ENCODE data around the gene TYW5. TPM values are rescaled to one million over a fixed set of nuclear protein-coding genes. Genes with fewer than 3 reads are reported as not detected.

The TYW5 gene
- total and polyA plus RNA-seq, 2 of the 13 experiments (the other 11 are each of a cell fraction or from before 2014, with no cell fraction given), result 8.3 to 14.6 TPM

DNA sequence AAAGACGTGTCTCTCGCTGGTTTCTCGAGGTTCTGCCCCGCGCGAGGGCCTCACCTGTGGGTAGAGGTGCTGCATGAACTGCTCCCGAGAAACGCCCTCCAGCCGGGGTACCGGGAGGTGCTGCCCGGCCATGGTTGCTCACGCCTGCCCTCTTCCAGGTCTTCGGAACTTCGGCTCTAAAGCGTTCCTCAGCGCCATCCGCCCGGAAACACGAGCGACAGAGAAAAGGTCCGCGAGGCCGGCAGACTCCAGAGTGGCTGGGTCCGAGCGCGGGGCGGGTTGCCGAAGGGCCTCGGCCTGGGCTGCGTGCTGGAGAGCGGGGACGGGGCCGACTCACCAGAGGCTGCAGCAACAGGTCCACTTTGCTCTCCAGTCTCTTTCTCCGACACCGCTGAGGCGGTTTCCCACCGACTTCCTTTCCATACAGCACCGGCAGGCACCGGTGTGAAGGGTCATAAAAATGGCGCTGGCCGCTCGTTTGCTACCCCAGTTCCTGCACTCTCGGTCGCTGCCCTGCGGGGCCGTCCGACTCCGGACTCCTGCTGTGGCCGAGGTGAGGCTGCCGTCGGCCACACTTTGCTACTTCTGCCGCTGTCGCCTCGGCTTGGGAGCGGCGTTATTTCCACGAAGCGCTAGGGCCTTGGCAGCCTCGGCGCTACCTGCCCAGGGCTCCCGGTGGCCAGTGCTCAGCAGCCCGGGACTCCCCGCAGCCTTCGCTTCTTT lies at the start of gene TYW5, which contains the start of gene MAIP1 (continued):
- TF ChIP-seq, protein P1, sequence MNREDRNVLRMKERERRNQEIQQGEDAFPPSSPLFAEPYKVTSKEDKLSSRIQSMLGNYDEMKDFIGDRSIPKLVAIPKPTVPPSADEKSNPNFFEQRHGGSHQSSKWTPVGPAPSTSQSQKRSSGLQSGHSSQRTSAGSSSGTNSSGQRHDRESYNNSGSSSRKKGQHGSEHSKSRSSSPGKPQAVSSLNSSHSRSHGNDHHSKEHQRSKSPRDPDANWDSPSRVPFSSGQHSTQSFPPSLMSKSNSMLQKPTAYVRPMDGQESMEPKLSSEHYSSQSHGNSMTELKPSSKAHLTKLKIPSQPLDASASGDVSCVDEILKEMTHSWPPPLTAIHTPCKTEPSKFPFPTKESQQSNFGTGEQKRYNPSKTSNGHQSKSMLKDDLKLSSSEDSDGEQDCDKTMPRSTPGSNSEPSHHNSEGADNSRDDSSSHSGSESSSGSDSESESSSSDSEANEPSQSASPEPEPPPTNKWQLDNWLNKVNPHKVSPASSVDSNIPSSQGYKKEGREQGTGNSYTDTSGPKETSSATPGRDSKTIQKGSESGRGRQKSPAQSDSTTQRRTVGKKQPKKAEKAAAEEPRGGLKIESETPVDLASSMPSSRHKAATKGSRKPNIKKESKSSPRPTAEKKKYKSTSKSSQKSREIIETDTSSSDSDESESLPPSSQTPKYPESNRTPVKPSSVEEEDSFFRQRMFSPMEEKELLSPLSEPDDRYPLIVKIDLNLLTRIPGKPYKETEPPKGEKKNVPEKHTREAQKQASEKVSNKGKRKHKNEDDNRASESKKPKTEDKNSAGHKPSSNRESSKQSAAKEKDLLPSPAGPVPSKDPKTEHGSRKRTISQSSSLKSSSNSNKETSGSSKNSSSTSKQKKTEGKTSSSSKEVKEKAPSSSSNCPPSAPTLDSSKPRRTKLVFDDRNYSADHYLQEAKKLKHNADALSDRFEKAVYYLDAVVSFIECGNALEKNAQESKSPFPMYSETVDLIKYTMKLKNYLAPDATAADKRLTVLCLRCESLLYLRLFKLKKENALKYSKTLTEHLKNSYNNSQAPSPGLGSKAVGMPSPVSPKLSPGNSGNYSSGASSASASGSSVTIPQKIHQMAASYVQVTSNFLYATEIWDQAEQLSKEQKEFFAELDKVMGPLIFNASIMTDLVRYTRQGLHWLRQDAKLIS (CRISPR knock-in tag; IDR thresholded peaks at IDR 0.05), result 0 out of 2 replicates have a peak, but pooled peaks have one; percentile 83
- TF ChIP-seq ZNF136 (CRISPR knock-in tag; IDR thresholded peaks at IDR 0.05; ENCODE audit: low read depth) (peak; percentile 93), KDM1A (CRISPR knock-in tag; IDR thresholded peaks at IDR 0.05) (no peak), ELF1 (CRISPR knock-in tag; IDR thresholded peaks at IDR 0.05) (peak; percentile 81), HNF4A (CRISPR knock-in tag; IDR thresholded peaks at IDR 0.05) (peak; percentile 61), AHR (CRISPR knock-in tag; IDR thresholded peaks at IDR 0.05) (peak; percentile 71), NONO (IDR thresholded peaks at IDR 0.05) (no peak), NONO (CRISPR knock-in tag; conservative IDR thresholded peaks at IDR 0.05) (peak; percentile 96), ZNF7 (CRISPR knock-in tag; IDR thresholded peaks at IDR 0.05) (no peak), PAX8 (CRISPR knock-in tag; IDR thresholded peaks at IDR 0.05; ENCODE audit: borderline replicate concordance) (peak; percentile 85; the same call in 1 of the 2 replicates), PAWR (CRISPR knock-in tag; IDR thresholded peaks at IDR 0.05; ENCODE audit: borderline replicate concordance) (peak; percentile 22; the same call in 1 of the 2 replicates), ZKSCAN8 (CRISPR knock-in tag; IDR thresholded peaks at IDR 0.05; ENCODE audit: borderline replicate concordance) (0 out of 2 replicates have a peak, but pooled peaks have one; percentile 56), ZNF335 (CRISPR knock-in tag; IDR thresholded peaks at IDR 0.05) (peak; percentile 81; the same call in 1 of the 2 replicates), HMG20A (CRISPR knock-in tag; IDR thresholded peaks at IDR 0.05; ENCODE audit: borderline replicate concordance) (peak; percentile 58; the same call in 1 of the 2 replicates), YEATS2 (CRISPR knock-in tag; IDR thresholded peaks at IDR 0.05; ENCODE audit: borderline replicate concordance) (peak; percentile 88), FIP1L1 (IDR thresholded peaks at IDR 0.05; ENCODE audit: borderline replicate concordance, insufficient read depth, low read depth, low read length) (peak; percentile 91; the same call in 1 of the 2 replicates), BHLHE40 (IDR thresholded peaks at IDR 0.05; ENCODE audit: low read length) (peak; percentile 35; the same call in 1 of the 2 replicates), ZNF230 (CRISPR knock-in tag; IDR thresholded peaks at IDR 0.05) (peak; percentile 98), EZH2 (conservative IDR thresholded peaks at IDR 0.05; ENCODE audit: low read depth, low read length) (no peak), ZNF329 (CRISPR knock-in tag; IDR thresholded peaks at IDR 0.05; ENCODE audit: low read depth) (peak; percentile 77), NR2F6 (IDR thresholded peaks at IDR 0.05) (peak; percentile 89), NR2F6 (CRISPR knock-in tag; IDR thresholded peaks at IDR 0.05) (peak; percentile 94; the same call in 1 of the 2 replicates), PHF8 (CRISPR knock-in tag; IDR thresholded peaks at IDR 0.05) (peak; percentile 99), NCOA5 (CRISPR knock-in tag; IDR thresholded peaks at IDR 0.05) (no peak)
- TF ChIP-seq, protein P2, sequence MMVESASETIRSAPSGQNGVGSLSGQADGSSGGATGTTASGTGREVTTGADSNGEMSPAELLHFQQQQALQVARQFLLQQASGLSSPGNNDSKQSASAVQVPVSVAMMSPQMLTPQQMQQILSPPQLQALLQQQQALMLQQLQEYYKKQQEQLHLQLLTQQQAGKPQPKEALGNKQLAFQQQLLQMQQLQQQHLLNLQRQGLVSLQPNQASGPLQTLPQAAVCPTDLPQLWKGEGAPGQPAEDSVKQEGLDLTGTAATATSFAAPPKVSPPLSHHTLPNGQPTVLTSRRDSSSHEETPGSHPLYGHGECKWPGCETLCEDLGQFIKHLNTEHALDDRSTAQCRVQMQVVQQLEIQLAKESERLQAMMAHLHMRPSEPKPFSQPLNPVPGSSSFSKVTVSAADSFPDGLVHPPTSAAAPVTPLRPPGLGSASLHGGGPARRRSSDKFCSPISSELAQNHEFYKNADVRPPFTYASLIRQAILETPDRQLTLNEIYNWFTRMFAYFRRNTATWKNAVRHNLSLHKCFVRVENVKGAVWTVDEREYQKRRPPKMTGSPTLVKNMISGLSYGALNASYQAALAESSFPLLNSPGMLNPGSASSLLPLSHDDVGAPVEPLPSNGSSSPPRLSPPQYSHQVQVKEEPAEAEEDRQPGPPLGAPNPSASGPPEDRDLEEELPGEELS (CRISPR knock-in tag; IDR thresholded peaks at IDR 0.05), result peak; percentile 35
- TF ChIP-seq, protein P3, sequence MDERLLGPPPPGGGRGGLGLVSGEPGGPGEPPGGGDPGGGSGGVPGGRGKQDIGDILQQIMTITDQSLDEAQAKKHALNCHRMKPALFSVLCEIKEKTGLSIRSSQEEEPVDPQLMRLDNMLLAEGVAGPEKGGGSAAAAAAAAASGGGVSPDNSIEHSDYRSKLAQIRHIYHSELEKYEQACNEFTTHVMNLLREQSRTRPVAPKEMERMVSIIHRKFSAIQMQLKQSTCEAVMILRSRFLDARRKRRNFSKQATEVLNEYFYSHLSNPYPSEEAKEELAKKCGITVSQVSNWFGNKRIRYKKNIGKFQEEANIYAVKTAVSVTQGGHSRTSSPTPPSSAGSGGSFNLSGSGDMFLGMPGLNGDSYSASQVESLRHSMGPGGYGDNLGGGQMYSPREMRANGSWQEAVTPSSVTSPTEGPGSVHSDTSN (CRISPR knock-in tag; IDR thresholded peaks at IDR 0.05), result 0 out of 2 replicates have a peak, but pooled peaks have one; percentile 35
